Stomach smooth muscle (tissue), 2 donors: ENCODE data around the gene DRD5.
"Not testable (repeated sequence)": the region's sequence is repeated elsewhere in the genome, so short reads cannot be mapped to it uniquely, and the experiment has no call there.

Experiments
- H3K27ac ChIP-seq: one replicate; pipeline ENCODE4 v1.7.0; 2013; ENCODE audit warnings: mild to moderate bottlenecking, low read length, inconsistent platforms
- H3K27me3 ChIP-seq, 2 donors: one replicate each; pipeline ENCODE4 v1.7.0; 2013; ENCODE audit warnings: low read length in 2 of 2; ENCODE audit not compliant: insufficient read depth in 2 of 2, control insufficient read depth in 1 of 2
- H3K36me3 ChIP-seq, 2 donors: one replicate each; pipeline ENCODE4 v1.7.0; 2013; ENCODE audit warnings: low read length in 2 of 2; ENCODE audit not compliant: control insufficient read depth in 2 of 2, insufficient read depth in 2 of 2
- H3K4me1 ChIP-seq: one replicate; pipeline ENCODE4 v1.7.0; 2013; ENCODE audit warnings: low read length; ENCODE audit not compliant: control insufficient read depth, insufficient read depth
- H3K4me3 ChIP-seq, 2 donors: one replicate each; pipeline ENCODE4 v1.7.0; 2013; ENCODE audit warnings: low read length in 2 of 2
- H3K9ac ChIP-seq, 2 donors: one replicate each; pipeline ENCODE4 v1.7.0; 2013; ENCODE audit warnings: low read length in 2 of 2, mild to moderate bottlenecking in 1 of 2
- H3K9me3 ChIP-seq, 2 donors: one replicate each; pipeline ENCODE4 v1.7.0; 2013; ENCODE audit warnings: low read length in 2 of 2; ENCODE audit not compliant: control insufficient read depth in 2 of 2
- donor health status: healthy.
- donor health status: Pancreatic carcinoma.

DRD5 gene

GRCh38 chr4:9769321-9769720 is 12.1 kb upstream of the DRD5 start:
- Histone ChIP-seq H3K9me3 (no peaks in the 10 kb centered on the region), H3K9ac (no peak overlapping the region), H3K4me1 (no peaks in the 10 kb centered on the region), H3K36me3 (no peaks in the 10 kb centered on the region), H3K4me3 (no peak overlapping the region), H3K27ac (no peak overlapping the region), H3K27me3 (no peaks in the 10 kb centered on the region)

- no peak overlapping the region for H3K27ac ChIP-seq
- no peak overlapping the region for H3K4me3 ChIP-seq
- no peaks in the 10 kb centered on the region for H3K36me3 ChIP-seq
- no peak overlapping the region for H3K9ac ChIP-seq
- no peaks in the 10 kb centered on the region for H3K4me1 ChIP-seq
- no peaks in the 10 kb centered on the region for H3K27me3 ChIP-seq
- H3K9me3 ChIP-seq, result no peaks in the 10 kb centered on the region
Measured at GRCh38 chr4:9771034-9771433, 10.4 kb upstream of the DRD5 start.

GRCh38 chr4:9773471-9773870 is 8.0 kb upstream of the DRD5 start:
- H3K4me3 ChIP-seq, result no peak overlapping the region
- H3K4me1 ChIP-seq, result no peaks in the 10 kb centered on the region
- no peaks in the 10 kb centered on the region for H3K27me3 ChIP-seq
- no peaks in the 10 kb centered on the region for H3K36me3 ChIP-seq
- no peaks in the 10 kb centered on the region for H3K9me3 ChIP-seq
- H3K27ac ChIP-seq, result no peak overlapping the region
- H3K9ac ChIP-seq, result no peak overlapping the region

GRCh38 chr4:9782136-9782436 is 652 bp downstream of the DRD5 start:
- Histone ChIP-seq H3K9me3 (no peaks in the 10 kb centered on the region), H3K36me3 (no peaks in the 10 kb centered on the region), H3K27ac (no peak overlapping the region), H3K9ac (no peak overlapping the region), H3K4me3 (no peak overlapping the region), H3K4me1 (no peaks in the 10 kb centered on the region), H3K27me3 (peaks cover 8 to 15% of the 10 kb centered on the region in 2 donors)

GRCh38 chr4:9785891-9786290 is 4.5 kb downstream of the DRD5 start:
- H3K27ac ChIP-seq, H3K4me1 ChIP-seq, H3K4me3 ChIP-seq, H3K36me3 ChIP-seq, H3K27me3 ChIP-seq, H3K9ac ChIP-seq, H3K9me3 ChIP-seq: not testable (repeated sequence)

GRCh38 chr4:9792381-9792780 is 10.9 kb downstream of the DRD5 start:
- H3K4me1 ChIP-seq, result no peaks in the 10 kb centered on the region
- H3K9ac ChIP-seq, result no peak overlapping the region
- no peaks in the 10 kb centered on the region for H3K36me3 ChIP-seq
- H3K27ac ChIP-seq, result no peak overlapping the region
- H3K9me3 ChIP-seq, result no peaks in the 10 kb centered on the region
- H3K4me3 ChIP-seq, result no peak overlapping the region
- peaks cover 0 to 2% of the 10 kb centered on the region in 2 donors for H3K27me3 ChIP-seq

GRCh38 chr4:9796641-9797040 is 15.2 kb downstream of the DRD5 start:
- not testable (repeated sequence) for H3K4me3 ChIP-seq, H3K27ac ChIP-seq, H3K9me3 ChIP-seq, H3K27me3 ChIP-seq, H3K9ac ChIP-seq, H3K4me1 ChIP-seq, H3K36me3 ChIP-seq

GRCh38 chr4:9800848-9801247 is 19.4 kb downstream of the DRD5 start:
- H3K27ac ChIP-seq, result no peak overlapping the region
- no peak overlapping the region for H3K4me3 ChIP-seq
- no peaks in the 10 kb centered on the region for H3K9me3 ChIP-seq
- no peak overlapping the region for H3K9ac ChIP-seq
- no peaks in the 10 kb centered on the region for H3K4me1 ChIP-seq
- H3K27me3 ChIP-seq, result peaks cover 0 to 2% of the 10 kb centered on the region in 2 donors
- no peaks in the 10 kb centered on the region for H3K36me3 ChIP-seq

GRCh38 chr4:9804918-9805317 is 23.5 kb downstream of the DRD5 start:
- Histone ChIP-seq H3K4me3 (no peak overlapping the region), H3K27ac (no peak overlapping the region), H3K27me3 (peaks cover 0 to 2% of the 10 kb centered on the region in 2 donors), H3K9ac (no peak overlapping the region), H3K36me3 (no peaks in the 10 kb centered on the region), H3K9me3 (no peaks in the 10 kb centered on the region), H3K4me1 (no peaks in the 10 kb centered on the region)

GRCh38 chr4:9808077-9808476 is 26.6 kb downstream of the DRD5 start:
- H3K9ac ChIP-seq, result no peak overlapping the region
- H3K4me1 ChIP-seq, result no peaks in the 10 kb centered on the region
- peaks cover 0 to 2% of the 10 kb centered on the region in 2 donors for H3K27me3 ChIP-seq
- H3K27ac ChIP-seq, result no peak overlapping the region
- H3K9me3 ChIP-seq, result no peaks in the 10 kb centered on the region
- no peaks in the 10 kb centered on the region for H3K36me3 ChIP-seq
- H3K4me3 ChIP-seq, result no peak overlapping the region

- H3K9me3 ChIP-seq, result no peaks in the 10 kb centered on the region
- H3K9ac ChIP-seq, result no peak overlapping the region
- H3K4me1 ChIP-seq, result no peaks in the 10 kb centered on the region
- no peak overlapping the region for H3K4me3 ChIP-seq
- H3K27ac ChIP-seq, result no peak overlapping the region
- H3K27me3 ChIP-seq, result no peaks in the 10 kb centered on the region
- H3K36me3 ChIP-seq, result no peaks in the 10 kb centered on the region
Measured at GRCh38 chr4:9811806-9812205, 30.4 kb downstream of the DRD5 start.
